Measurements from ENCODE around the gene CARD9. TPM values are rescaled to one million over a fixed set of nuclear protein-coding genes. Genes with fewer than 3 reads are reported as not detected.

The CARD9 gene
- total RNA-seq, 1 experiment from 2014 or later, result 5.6 TPM

DNA sequence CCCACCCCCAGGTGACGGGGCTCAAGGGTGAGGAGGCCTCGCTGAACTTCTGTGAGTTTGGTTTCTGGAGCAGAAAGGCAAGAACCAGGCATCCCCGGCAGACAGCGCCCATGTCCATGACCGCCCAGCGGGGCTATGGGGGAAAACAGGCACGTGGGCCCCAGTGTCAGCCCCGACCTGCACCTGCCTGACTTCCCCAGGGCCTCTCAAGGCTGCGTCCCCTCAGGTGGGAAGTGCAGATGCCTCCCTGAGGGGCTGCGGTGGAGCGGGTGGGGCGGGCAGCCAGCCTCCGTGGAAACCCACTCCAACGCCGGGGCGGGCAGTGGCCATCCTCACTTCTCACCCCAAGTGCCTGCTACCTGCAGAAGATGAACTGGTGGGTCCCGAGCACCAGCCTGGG lies 6.9 kb upstream of the CARD9 start:
- no peaks in the 10 kb centered on the region for H4K20me1 ChIP-seq (ENCODE audit: control insufficient read depth, insufficient read depth, insufficient read length)
- no peak overlapping the region for H3K4me2 ChIP-seq (ENCODE audit: insufficient read depth, insufficient read length, low read length)
- H3K14ac ChIP-seq (ENCODE audit: insufficient read depth, low read length), result no peak overlapping the region
- no peak overlapping the region for H3K56ac ChIP-seq (ENCODE audit: insufficient read length, low read depth, low read length)
- H2BK20ac ChIP-seq (ENCODE audit: low read depth, low read length, poor library complexity, severe bottlenecking), result no peak overlapping the region
- H2BK12ac ChIP-seq (ENCODE audit: insufficient read length, low read depth, low read length), result no peak overlapping the region
- Mint-ChIP-seq H3K27ac (no peak overlapping the region), H3K36me3 (ENCODE audit: insufficient read depth in 1 of 3, low read depth in 3 of 3) (peaks cover 8 to 51% (median 36%) of the 10 kb centered on the region in 3 experiments; a peak in 6 of 7 replicates), H3K4me1 (no peaks in the 10 kb centered on the region), H3K9me3 (no peaks in the 10 kb centered on the region), H3K27me3 (ENCODE audit: low read depth) (no peaks in the 10 kb centered on the region), H3K4me3 (no peak overlapping the region)
- no peak overlapping the region for H3T11ph ChIP-seq (ENCODE audit: low read length)
- H3K23me2 ChIP-seq (ENCODE audit: insufficient read length, low read depth, low read length, poor library complexity, severe bottlenecking), result no peaks in the 10 kb centered on the region
- H4K5ac ChIP-seq (ENCODE audit: insufficient read length, low read depth, low read length), result no peak overlapping the region
- H2BK120ac ChIP-seq (ENCODE audit: low read depth, low read length, poor library complexity, severe bottlenecking), result no peak overlapping the region
- no peak overlapping the region for H3K4ac ChIP-seq (ENCODE audit: low read depth, low read length)
- no CpG with 5 or more reads among the region's 17 CpGs for WGBS (ENCODE audit: extremely low coverage, insufficient read length, low lambda C conversion rate)
- H3K4me1 ChIP-seq (ENCODE audit: insufficient read depth, low read length), result no peaks in the 10 kb centered on the region
- H2BK5ac ChIP-seq (ENCODE audit: insufficient read length, low read length), result no peak overlapping the region
- H2BK15ac ChIP-seq (ENCODE audit: low read depth, low read length), result no peak overlapping the region
- TF ChIP-seq, protein P1, sequence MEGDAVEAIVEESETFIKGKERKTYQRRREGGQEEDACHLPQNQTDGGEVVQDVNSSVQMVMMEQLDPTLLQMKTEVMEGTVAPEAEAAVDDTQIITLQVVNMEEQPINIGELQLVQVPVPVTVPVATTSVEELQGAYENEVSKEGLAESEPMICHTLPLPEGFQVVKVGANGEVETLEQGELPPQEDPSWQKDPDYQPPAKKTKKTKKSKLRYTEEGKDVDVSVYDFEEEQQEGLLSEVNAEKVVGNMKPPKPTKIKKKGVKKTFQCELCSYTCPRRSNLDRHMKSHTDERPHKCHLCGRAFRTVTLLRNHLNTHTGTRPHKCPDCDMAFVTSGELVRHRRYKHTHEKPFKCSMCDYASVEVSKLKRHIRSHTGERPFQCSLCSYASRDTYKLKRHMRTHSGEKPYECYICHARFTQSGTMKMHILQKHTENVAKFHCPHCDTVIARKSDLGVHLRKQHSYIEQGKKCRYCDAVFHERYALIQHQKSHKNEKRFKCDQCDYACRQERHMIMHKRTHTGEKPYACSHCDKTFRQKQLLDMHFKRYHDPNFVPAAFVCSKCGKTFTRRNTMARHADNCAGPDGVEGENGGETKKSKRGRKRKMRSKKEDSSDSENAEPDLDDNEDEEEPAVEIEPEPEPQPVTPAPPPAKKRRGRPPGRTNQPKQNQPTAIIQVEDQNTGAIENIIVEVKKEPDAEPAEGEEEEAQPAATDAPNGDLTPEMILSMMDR (conservative IDR thresholded peaks at IDR 0.05), result no peak
- DNase-seq, result no peak
- no peaks in the 10 kb centered on the region for H3K79me1 ChIP-seq (ENCODE audit: insufficient read depth, low read depth, low read length, poor library complexity, severe bottlenecking)
- no peak overlapping the region for H2AK5ac ChIP-seq (ENCODE audit: insufficient read length, low read length)
- no peak overlapping the region for H3K23ac ChIP-seq (ENCODE audit: insufficient read length, low read depth, low read length)
- no peaks in the 10 kb centered on the region for H3K79me2 ChIP-seq (ENCODE audit: insufficient read depth, low read length)
- H3K9me3 ChIP-seq (ENCODE audit: control insufficient read depth, low read depth, low read length), result no peaks in the 10 kb centered on the region
- H3K27ac ChIP-seq (ENCODE audit: insufficient read length, low read depth, low read length), result no peak overlapping the region
- H2AFZ ChIP-seq (ENCODE audit: low read length), result no peak overlapping the region
- H3K27me3 ChIP-seq (ENCODE audit: insufficient read depth, low read length), result no peaks in the 10 kb centered on the region
- no peak overlapping the region for H3K9ac ChIP-seq (ENCODE audit: extremely low read depth, insufficient read length, low read length)
- H4K91ac ChIP-seq (ENCODE audit: insufficient read length, low read depth, low read length), result no peak overlapping the region
- H3K18ac ChIP-seq (ENCODE audit: insufficient read length, low read depth, low read length), result no peak overlapping the region
- H4K8ac ChIP-seq (replicated peaks; ENCODE audit: insufficient read length, low read depth, low read length), result no peak overlapping the region

All from H9 (cell line).